Eye (tissue), 1 donor: ENCODE data around the gene SNAPC3.

Experiments
- DNase-seq: peaks from one replicate; pipeline ENCODE4 v3.0.0-alpha.2; 2015

The SNAPC3 gene

DNA sequence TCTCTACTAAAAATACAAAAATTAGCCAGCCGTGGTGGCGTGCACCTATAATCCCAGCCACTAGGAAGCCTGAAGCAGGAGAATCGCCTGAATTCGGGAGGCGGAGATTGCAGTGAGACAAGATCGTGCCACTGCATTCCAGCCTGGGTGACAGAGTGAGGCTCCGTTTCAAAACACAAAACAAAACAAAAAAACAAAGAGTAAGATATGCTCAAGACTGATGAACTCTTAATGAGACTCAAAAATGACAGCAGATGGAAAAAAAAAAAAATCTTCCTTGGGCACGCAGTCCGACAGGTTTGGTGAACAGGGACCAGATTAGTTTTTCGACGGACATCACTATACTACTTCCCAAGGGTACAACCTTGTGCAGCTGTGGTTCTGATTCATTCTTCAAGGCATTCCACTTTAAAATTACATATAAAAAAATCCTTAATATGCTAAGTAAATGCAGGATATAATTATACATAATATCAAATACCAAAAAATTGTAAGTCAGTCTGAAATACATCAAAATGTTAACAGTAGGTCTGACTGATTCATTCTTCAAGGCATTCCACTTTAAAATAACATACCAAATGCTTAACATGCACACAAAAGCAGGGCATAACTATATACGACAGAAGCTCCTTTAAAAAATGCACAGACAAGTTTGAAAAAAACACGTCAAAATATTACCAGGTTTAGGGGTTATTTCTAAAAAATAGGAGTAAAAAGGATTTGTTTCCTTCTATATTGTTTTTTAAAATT lies 75.7 kb downstream of the SNAPC3 start:
- no peak for DNase-seq

DNA sequence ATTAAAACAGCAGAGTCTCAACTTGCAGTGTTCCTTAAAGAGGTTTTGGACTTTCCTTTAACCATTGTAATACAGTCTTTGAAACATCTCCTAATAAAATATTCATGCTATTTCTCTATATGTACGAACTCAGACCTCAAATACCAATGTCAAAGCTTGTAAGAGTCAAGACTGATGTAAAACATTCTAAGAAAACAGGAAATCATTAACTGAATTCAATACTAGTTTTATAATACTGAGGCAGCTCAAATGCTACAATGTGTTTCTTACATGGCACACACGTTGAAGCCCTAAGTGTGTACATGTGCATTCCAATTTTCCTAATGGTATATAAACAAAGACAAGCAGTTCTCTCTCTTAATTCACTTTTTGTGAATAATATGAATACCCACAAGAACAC lies 76.5 kb downstream of the SNAPC3 start:
- DNase-seq, result no peak

DNA sequence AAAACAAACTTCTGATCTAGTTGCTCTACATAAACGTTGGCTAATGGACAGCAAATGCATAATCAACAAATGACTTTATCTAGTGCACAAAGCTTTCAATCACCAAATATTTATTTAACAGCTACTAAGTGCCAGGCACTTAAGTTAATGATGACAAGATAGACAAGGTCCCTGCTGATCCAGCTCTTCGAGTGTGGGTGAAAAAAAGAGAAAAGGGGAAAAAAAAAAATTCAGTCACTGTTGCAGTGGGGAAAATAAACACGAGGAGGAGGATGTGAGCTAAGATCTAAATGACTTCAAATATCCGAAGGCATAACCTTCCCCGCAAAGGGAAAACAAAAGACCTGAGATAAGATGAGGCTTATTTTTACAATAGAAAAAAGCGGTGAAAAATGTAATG lies 78.5 kb downstream of the SNAPC3 start:
- DNase-seq, result no peak

DNA sequence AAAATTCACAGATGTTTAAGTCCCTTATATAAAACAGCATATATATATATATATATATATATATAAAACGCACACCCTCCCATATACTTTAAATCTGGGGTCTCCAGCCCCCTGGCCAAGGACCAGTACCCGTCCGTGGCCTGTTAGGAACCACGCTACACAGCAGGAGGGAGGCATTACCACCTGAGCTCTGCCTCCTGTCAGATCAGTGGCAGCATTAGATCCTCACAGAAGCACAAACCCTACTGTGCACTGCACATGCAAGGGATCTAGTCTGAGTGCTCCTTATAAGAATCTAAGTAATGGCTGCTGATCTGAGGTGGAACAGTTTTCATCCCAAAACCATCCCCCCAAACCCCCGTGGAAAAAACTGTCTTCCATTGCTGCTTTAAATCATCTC lies 79.1 kb downstream of the SNAPC3 start:
- DNase-seq, result no peak

DNA sequence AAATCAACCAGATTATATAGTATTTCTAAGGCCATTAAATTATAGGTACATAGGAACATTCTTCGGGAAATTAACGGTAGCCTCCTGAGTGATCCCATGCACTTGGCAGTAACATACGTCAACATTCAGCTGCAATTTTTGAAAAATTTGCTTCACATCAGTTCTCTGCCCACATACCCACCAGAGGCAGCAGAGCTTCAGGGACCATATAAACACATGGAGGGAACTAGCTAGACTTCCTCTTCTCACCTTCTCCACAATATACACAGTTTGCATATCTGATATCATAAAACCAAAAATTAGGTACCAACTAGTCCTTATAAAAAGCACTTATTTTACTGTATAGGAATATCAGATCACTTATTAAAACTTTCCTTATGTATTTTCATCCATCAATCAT lies 83.2 kb downstream of the SNAPC3 start:
- DNase-seq, result no peak

DNA sequence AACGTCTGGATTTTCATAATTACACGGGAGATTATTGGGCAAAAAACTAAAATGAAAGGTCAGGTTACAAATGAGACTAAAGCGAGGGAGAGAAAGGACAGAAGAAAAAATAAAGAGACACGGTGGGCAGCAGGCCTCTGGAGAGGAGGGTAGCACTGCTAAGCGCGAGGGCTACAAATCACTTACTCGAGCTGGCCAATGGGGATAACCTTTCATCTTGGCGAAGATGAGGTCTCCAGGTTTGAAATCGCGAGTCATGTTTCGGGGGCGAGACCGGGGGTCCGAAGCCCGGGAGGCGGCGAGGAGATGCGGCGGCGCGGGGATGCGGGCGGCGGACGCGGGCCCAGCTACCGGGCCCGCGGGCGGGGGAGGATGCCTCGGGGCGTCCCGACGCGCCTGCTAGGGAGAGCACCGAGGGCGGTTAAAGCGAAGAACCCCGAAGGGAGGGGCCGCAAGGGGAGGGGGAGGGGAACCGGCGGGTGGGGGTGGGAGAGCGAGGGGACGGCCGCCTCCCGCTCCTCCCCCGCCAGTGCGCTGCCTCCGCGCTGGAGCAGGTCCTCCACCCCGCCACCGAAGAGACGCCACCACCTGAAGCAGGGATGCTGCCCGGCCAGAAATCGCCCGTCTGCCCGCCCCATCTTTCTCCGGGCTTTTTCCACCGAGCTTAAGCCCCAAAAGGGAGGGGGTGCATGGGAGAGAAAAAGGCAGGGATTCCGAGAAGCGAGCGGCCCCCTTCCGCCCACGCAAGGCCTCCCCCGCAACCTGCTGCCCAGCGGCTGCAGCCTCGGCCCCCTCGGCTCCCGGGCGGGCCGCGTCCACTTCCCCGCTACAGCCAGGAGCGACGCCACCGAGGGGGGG lies 87.5 kb downstream of the SNAPC3 start:
- peak; percentile 75 for DNase-seq

DNA sequence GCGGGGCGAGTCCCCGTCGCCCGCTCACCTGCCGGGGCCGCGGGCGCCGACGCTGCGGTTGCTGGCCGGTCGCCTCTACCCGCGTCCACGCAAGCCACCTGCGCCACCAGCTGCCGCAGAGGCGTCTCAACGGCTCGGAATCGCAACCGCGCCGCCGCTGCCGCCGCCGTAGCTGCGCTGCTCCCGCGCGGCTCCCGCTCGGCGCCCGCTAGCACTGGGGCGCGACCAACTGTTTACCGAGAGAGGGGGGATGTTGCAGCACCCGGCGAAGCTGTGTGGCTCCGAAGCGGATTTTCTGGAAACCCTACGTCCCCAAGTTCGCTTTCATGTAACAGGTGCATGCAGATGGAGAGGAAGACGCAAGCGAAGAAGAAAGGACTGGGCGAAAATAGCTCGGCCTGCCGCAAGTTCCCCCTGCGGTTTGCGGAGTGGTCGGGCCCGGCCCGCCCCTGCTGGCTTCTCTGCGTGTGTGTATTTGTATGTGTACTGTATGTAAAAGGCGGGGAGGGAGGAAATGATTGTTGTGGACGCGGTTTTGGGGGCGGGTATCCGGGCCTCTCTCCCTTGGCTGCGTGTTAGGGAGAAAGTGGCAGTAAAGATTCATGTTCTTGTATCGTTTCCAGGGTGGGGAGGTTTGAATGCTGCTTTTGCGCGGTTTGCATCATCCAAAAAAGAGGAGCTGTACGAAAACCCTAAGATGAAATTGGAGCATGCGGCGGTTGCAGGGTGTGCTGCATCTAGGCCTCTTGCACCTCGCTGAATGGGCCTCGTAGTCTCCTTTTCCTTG lies 88.3 kb downstream of the SNAPC3 start, which contains the start of gene PSIP1:
TSS of gene PSIP1 (minus strand) at position 182 of the 787 bp plus-strand sequence. CDS start 782 bp downstream, outside the sequence.
- DNase-seq, result peak; percentile 97
